Right lung (tissue), 5 donors: ENCODE results near the gene EEIG2. TPM values are rescaled to one million over a fixed set of nuclear protein-coding genes. Genes with fewer than 3 reads are reported as not detected.

Source experiments
- DNase-seq, 2 donors: peaks; one replicate each; pipeline ENCODE4 v3.0.0-alpha.2; 2013
- polyA plus RNA-seq, 5 donors: library from polyadenylated mRNA; unstranded; fragments of 120-200 nt; gene quantifications; one replicate each; pipeline versions ENCODE4 v1.2.1 to v1.2.3, GENCODE V29; 2013; ENCODE audit warnings: inconsistent platforms in 1 of 5, low replicate concordance in 1 of 5; ENCODE audit not compliant: insufficient read length in 5 of 5, insufficient read depth in 1 of 5

EEIG2 gene
- polyA plus RNA-seq, 5 donors, result 22.9 to 40.7 (median 31.1) TPM

DNA sequence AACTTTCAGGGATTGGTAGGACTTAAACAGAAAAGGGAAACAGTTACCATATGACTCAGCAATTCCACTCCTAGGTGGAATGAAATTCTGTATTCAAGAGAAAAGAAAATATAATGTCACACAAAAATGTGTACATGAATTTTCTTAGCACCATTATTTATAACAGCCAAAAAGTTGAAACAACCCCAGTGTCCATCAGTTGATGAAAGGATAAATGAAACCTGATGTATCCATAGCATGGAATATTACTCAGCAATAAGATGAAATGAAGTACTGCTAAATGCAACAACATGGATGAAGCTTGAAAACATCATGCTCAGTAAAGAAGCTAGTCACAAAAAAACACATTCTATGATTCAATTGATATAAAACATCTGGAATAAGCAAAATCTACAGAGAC, 15.5 kb downstream of the EEIG2 start:
- no peak for DNase-seq

DNA sequence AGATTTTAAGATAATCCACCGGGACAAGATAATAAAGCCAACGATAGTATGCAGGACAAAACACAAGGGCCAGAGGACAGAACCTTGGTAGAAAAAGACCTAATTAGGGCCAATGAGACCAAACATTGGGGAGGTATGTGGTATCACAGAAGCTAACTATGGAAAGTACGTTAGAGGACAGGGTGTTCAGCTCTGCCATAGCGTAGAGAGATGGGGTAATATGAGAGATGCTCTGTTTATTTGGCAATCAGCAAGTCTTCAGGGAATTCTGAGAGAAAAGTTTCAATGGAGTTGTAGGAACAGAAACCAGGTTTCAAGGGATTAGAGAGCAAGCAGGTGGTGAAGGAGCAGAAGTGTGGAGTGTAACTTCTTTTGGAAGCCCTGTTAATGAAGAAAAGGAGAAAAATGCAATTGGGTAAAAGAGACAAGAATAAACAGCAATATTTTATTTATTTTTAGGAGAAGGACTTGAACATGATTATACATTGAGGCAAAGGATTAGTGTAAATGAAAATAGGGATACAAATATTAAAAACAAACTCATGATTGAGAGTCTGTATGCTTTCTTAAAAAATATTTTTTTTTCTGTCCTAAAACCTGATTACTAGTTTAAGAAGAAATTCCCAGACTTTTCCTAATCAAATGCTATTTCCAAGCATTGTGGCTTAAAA, 24.0 kb downstream of the EEIG2 start:
- DNase-seq, result no peak

DNA sequence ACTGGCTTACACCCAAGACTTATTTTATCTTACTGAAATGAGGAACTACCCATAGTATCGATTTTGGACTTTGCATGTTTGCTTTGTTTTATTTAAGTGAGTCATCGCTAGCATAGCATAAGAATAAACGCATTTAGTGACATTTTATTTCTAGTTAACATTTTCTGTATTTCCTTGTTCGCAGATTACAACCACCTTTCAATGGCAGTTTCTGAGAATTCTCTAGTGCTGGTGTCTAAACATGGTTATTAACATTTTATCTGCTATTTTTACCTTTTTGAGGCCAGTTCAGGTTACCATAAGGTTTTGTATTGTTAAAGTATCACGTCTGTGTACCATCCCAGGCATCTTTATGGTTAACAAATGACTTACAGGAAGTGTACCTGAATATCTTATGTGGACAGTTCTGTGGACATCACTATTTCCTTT, 24.5 kb downstream of the EEIG2 start:
- no peak for DNase-seq

DNA sequence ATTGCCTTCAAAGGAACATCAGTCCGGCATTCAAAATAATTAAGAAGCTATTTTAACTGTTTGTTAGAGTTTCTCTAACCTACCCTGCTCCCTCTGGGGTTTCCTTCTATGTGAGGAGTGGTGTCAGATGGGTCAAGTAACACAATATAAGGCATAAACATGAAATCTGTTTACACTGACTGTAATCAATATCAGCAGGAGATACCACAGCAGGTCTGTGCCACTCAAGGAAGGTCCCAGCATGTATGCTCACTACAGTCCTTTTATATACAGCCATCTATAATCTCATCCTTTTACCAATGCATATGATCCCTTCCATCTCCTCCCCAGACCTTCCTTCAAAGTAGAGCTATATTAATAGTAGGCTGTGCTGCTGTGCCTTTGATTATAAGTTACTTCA, 25.4 kb downstream of the EEIG2 start:
- DNase-seq, result no peak

DNA sequence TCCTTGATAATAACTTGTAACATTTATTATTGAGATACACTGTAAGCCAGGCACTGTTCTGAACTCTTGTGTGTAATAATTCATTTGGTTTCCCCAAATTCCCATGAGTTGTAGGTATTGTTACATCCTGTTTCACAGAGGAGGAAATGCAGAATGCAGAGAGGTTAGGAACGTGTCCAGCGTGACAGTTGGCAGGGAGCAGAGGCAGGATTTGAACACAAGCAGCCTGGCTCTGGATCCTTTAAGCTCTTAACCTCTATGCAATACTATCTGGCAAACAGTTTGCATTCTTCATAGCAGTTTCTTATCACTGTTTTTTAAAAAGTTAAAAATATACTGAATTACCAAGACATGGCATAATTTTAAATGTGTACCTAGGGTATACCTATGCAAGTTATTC, 30.5 kb downstream of the EEIG2 start:
- peak in 1 of 2 donors; percentile 27 for DNase-seq

DNA sequence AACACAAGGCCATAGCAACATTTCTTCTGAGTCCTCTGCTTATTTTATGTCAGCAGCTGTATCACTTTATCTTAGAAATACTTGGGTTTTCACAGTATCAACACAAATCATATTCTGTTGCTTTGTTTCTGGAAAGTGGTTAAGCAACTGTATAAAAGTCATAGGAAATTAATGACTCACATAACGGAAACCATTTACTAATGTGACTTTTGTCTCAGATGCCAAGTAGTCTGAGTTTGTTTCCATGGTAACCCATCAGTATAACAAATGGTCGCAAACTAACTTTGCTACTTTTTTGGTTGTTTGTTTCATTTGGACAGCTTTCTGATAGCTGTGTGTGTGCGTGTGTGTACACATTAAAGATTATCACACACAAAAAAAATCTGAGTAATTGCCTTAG, 31.1 kb downstream of the EEIG2 start:
- peak; percentile 76 to 88 for DNase-seq

DNA sequence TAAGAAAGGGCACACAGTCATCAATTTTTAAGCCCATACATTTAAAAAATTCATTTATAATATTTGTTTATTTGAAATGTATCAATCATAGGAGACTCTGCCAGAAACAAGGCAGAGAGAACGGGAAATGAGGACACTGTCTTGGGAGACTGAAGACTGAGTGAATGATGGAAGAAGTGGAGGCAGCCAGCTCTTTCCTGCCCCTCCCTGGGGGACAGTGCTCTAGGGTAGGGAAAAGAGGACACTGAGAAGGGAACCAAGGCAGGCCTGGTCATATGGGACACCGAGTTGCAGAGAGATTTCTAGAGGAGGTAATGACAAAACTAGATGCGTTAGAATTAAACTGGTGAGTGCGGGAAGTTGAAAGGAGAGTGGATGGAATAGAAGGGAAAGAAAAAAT, 31.6 kb downstream of the EEIG2 start:
- no peak for DNase-seq

DNA sequence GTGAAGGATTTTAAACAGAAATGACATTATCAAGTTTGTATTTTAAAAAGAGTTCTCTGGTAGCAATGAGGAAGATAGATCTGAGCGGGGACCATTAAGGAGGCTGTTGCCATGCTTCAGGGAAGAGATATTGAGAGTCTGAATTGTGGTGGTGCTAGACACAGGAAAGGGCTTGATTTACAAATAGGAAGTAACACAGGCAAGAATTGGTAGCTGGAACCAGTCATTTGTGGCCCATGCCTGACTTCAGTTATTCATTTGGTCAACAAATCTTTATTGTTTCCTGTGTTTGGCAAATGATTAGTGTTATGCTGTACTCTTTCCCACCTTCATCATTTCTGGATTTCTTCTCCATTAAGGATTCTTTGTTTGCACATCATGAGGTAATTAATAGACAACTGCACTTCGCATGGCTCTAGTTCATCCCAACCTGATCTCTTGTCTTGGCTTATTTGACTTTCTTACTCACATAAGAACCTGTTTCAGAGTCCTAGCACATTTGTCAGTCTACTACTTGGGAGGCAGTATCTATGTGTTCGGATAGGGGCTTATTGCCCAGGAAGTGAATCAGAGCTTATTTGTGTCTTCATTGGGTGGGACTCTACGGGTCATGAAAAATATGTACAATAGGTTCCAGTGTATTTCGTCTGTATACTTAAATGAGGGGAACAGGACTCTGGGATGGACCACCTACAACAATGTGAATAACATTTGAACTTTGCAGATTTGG, 32.3 kb downstream of the EEIG2 start:
- DNase-seq, result no peak

DNA sequence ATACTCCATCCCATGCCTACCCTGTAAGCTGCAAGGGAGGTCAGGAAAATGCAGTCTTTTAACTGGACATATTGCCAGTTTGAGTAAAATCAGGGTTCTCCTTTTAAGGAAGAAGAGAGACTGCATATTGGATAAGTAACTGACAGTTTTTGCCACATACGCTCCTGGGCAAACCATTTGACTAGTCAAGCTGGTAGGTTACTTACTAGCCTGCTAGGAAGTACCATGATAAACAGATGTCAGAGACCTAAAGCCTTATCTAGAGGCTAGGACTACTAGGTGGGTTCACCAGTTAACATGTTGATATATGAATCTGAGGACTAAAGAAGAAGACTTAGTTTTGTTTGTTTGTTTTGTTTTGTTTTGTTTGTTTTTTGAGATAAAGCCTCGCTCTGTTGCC, 33.5 kb downstream of the EEIG2 start:
- DNase-seq, result no peak

DNA sequence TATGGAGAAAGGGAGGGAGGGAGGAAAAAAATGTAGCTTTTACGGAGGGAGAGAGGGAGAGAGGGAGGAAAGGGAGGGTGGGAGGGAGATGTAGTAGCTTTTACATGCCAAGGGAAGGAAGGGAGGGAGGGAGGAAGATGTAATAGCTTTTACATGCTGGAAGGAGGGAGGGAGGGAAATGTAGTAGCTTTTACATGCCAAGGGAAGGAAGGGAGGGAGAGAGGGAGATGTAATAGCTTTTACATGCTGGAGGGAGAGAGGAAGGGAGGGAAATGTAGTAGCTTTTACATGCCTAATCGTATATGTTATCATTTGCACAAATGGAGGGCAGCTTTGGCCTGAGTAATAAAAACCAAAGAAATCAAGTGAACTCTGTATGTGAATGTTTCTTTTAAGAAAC, 35.6 kb downstream of the EEIG2 start:
- DNase-seq, result peak; percentile 68 to 80

DNA sequence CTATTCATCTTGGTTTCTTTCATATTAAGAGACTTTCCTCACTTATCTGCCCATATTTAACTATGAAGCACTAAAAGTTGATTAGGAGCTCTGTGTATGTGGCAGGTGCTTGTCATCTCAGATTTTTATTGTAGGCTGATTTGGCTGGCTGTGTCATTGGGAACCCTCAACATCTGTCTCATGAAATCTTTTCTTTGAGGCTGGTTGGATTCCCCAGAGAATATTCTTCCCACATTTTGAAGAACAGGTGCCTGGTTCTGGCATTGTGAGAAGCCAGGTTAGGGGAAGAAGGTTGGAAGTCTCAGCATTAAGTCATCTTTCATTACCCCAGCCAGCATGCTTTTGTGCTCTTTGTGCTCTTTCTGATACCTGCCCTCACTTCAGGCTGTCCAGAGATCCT, 37.1 kb downstream of the EEIG2 start:
- DNase-seq, result no peak

DNA sequence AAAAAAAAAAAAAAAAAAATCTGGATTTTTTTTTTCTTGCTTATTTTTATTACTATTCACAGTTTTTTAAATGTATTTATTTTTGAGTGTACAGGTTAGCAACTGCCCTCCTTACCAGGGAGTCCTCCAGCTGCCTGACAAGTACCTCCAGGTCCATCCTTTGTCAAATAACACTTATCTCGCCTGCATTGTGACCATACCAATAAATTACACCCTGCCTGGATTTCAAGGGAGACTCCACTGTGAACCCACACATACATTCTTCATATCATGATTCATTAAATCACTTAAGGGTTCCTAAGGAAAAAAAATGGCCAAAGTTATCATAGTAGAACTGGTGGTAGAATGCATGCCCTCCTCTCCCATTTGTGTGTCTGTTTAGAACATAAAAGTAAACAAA, 38.4 kb downstream of the EEIG2 start:
- no peak for DNase-seq

DNA sequence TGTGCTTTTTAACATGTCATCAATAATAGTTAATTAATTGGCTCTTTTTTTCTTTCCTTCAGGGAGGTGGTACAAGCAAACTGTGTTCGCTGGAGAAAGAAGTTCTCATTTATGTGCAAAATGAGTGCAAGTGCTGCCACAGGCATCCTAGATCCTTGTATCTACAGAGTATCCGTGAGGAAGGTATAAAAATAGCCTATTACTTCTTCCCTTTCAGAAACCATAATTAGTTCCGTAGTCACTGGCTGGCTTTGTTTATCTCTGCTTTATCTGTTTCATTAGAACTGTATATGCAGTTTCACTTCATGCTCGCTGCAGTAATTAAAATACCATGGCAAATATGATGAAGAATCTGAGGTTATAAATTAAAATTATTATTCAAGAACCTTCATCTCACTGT, 40.6 kb downstream of the EEIG2 start:
- no peak for DNase-seq

DNA sequence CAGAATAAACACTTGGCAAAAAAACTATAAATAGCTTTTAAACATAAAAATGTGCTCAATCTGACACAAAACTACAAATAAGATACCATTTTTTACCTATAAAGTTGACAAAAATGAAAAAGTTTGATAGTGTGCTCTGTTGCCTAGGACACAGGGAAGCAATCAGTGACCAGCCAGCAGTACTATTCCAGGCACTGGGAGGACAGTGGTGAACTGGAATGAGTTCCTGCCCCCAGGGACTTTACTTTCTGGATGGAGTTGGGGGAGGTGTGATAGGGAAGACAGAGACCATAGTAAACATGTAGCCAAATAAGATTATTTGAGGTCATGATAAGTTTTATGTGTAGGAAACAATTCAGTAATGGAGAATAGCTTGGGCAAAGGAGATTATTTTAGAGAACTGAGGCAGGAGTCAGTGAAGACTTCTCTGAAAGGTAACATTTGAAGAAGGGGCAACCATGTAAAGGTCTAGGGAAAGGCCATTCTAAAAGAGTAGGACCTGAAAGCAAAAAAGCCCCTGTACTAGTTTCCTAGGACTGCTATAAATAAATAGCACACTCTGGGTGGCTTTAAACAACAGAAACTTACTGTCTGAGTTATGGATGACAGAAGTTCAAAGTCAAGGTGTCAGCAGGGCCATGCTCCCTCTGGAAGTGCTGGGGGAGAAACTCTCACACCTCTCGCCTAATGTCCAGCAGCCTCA, 42.0 kb downstream of the EEIG2 start:
- no peak for DNase-seq

DNA sequence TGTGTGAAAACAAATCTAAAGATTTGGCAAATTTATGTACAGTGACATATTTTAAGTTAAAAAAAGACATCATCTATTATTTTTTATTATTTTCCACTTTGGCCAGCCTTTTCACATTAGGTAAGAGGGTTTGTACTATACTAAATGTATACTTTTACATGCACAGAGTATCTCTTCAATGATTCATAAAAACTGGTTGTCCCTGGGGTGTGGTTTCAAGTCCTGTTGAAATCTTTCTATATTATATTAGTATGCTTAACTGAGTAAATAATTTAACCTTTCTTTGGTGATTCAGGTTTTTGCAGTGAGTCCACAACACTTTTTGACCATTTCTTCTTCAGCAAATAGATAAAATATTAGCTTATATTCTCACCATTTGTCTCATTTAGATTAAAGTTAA, 45.7 kb downstream of the EEIG2 start:
- DNase-seq, result no peak

DNA sequence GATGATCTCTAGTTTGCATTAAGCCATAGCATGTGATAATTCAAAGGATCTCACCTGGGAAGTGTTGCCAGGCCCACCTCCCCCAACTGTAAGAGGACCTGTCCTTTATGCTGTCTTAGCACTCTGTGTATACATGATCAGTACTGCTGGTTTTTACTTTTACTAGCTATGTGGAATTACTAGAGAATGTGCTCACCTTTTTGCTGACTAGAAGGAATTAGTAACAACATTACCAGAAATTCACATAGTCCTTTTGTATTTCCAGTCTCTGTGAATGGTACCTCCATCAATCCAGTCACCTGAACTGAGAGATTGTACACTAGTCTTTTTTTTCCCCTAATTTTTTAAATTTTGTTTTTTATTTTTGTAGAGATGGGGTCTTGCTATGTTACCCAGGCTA, 46.6 kb downstream of the EEIG2 start:
- DNase-seq, result no peak

DNA sequence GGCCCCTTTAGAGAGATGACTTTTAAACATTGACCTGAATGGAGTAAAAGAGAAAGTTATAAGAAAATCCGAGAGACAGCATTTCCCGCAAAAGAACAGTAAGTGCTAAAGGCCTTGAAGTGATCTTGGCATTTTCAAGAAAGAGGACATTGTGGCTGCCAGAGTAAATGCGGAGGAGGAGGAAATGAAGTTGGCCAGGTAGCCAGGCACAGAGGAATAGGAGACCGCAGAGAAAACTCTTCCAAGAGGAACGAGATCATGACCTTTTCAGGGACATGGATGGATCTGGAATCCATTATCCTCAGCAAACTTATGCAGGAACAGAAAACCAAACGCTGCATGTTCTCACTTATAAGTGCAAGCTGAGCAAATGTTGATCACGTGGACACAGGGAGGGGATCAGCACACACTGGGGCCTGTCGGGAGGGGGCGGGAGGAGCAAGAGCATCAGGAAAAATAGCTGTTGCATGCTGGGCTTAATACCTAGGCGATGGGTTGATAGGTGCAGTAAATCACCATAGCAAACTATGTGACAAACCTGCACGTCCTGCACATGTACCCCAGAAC, 49.7 kb downstream of the EEIG2 start:
- DNase-seq, result no peak

Other genes starting within 250 kb of the EEIG2 start
- gene NBPF6, start 109.8 kb upstream of the EEIG2 start, polyA plus RNA-seq, result not detected
- 10 to 100 TPM; 10.8 to 14.8 (median 11.4) TPM for gene HENMT1, start 101.0 kb downstream of the EEIG2 start, polyA plus RNA-seq
- 10 to 100 TPM; 73.6 to 96.1 (median 94.9) TPM for gene PRPF38B, start 132.2 kb downstream of the EEIG2 start, polyA plus RNA-seq
- under 1 TPM in 1 of 5 donors, not detected in 4; 0.04 TPM for gene FNDC7, start 152.8 kb downstream of the EEIG2 start, polyA plus RNA-seq
- 10 to 100 TPM; 44.1 to 65.6 (median 51.6) TPM for gene STXBP3, start 186.6 kb downstream of the EEIG2 start, polyA plus RNA-seq